Muscle of arm (tissue), 14 donors: Measurements from ENCODE around the gene PRAMEF7. TPM values are rescaled to one million over a fixed set of nuclear protein-coding genes. Genes with fewer than 3 reads are reported as not detected.
"Not testable (repeated sequence)": the region's sequence is repeated elsewhere in the genome, so short reads cannot be mapped to it uniquely, and the experiment has no call there.

Source experiments
- DNase-seq: peaks from one replicate; pipeline ENCODE4 v3.0.0-alpha.2; 2013
- long read RNA-seq, 11 donors: transcript quantifications; one replicate each; lab custom pipeline, GENCODE V29; 2026
- polyA plus RNA-seq, 12 donors: library from polyadenylated mRNA; unstranded; fragments of 120-200 nt; gene quantifications; one replicate each; pipeline ENCODE4 v1.2.1, GENCODE V29; 2013; ENCODE audit not compliant: insufficient read length in 12 of 12

The PRAMEF7 gene
- polyA plus RNA-seq, result not detected
- long read RNA-seq, donor 1, result 0 reads
- long read RNA-seq, donor 2, result 0 reads
- long read RNA-seq, donor 3, result 0 reads
- long read RNA-seq, donor 4, result 0 reads
- long read RNA-seq, donor 5, result 0 reads
- long read RNA-seq, donor 6, result 0 reads
- long read RNA-seq, donor 7, result 0 reads
- long read RNA-seq, donor 8, result 0 reads
- long read RNA-seq, donor 9, result 0 reads
- long read RNA-seq, donor 10, result 0 reads
- long read RNA-seq, donor 11, result 0 reads

DNA sequence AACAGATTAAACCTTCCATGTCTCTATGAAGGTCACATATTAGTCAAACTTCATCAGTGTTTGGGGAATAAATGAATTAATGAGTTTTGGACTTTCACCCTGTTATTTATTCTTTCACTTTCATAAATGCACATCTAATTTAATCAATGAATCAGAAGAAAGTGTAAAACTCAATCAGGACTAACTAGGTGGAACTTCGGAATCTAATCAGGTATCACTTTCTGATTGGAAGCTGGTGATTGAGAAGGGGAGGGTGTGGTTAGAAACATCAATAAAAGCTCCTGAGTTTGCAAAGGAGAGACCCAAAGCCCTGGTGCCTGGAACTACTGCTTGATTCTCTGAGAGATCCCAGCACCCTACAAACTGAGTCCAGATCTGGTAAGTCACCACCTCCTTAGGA lies at the start of gene PRAMEF7:
TSS of gene PRAMEF7 (plus strand) at position 301 of the 400 bp plus-strand sequence. CDS start 1,083 bp downstream, outside the sequence.
- not testable (repeated sequence) for DNase-seq

DNA sequence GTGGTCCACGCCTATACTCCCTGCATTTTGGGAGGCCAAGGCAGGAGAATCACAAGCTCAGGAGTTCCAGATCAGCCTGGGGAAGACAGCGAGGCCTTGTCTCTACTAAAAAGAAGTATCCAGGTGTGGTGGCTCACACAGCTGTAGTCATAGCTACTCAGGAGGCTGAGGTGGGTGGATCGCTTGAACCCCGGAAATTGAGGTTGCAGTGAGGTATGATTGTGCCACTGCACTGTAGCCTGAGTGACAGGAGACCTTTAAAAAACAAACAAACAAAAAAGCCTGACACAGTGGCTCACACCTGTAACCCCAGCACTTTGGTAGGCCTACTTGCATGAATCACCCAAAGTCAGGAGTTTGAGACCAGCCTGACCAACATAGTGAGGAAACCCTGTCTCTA lies 38.0 kb upstream of the PRAMEF7 start:
- DNase-seq, result not testable (repeated sequence)

DNA sequence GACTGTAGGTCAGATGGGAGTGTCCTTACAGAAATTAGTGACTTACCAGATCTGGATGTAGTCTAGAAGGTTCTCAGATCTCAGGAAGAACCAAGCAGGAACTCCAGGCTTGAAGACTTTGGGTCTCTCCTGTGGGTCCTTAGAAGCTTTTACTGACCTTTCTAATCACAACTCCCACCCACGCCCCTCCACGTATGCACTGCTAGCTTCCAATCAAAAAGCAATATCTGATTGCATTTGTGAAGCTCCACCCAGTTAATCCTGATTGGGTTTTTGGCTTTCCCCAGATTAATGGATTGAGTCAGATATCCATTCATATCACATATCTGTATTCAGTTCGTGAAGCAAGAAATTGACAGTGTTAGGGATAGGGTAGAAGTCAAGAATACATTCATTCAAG lies 30.3 kb upstream of the PRAMEF7 start, which contains the start of gene PRAMEF4:
TSS of gene PRAMEF4 (minus strand) at position 101 of the 400 bp plus-strand sequence. CDS start 2,807 bp downstream, outside the sequence.
- not testable (repeated sequence) for DNase-seq

DNA sequence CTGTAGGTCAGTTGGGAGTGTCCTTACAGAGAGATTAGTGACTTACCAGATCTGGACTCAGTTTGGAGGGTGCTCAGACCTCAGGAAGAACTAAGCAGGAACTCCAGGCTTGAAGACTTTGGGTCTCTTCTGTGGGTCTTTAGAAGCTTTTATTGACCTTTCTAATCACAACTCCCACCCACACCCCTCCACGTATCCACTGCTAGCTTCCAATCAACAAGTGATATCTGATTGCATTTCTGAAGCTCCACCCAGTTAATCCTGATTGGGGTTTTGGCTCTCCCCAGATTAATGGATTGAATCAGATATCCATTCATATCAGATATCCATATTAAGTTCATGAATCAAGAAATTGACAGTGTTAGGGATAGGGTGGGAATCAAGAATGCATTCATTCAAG lies 18.2 kb upstream of the PRAMEF7 start, which contains the start of gene PRAMEF10:
TSS of gene PRAMEF10 (minus strand) at position 101 of the 400 bp plus-strand sequence. CDS start 2,423 bp downstream, outside the sequence.
- not testable (repeated sequence) for DNase-seq

DNA sequence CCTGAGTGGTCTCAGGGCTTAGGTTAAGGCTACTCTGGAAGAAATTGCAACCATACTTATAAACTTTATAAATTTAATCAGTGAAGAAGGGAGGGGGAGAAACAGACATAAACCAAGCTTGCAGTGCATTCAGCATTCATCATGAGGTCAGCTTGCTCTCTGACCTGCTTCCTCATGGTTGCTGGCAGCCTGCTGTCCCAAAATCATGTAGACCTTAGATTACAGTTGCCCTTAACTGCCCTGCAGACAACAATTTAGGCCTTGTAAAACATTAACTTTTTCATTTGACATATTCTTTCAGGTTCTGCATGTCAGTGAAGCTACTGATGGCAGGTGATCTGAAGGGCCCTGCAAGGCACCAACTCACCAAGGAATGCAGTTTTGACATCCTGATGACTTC lies 17.2 kb upstream of the PRAMEF7 start:
- not testable (repeated sequence) for DNase-seq

DNA sequence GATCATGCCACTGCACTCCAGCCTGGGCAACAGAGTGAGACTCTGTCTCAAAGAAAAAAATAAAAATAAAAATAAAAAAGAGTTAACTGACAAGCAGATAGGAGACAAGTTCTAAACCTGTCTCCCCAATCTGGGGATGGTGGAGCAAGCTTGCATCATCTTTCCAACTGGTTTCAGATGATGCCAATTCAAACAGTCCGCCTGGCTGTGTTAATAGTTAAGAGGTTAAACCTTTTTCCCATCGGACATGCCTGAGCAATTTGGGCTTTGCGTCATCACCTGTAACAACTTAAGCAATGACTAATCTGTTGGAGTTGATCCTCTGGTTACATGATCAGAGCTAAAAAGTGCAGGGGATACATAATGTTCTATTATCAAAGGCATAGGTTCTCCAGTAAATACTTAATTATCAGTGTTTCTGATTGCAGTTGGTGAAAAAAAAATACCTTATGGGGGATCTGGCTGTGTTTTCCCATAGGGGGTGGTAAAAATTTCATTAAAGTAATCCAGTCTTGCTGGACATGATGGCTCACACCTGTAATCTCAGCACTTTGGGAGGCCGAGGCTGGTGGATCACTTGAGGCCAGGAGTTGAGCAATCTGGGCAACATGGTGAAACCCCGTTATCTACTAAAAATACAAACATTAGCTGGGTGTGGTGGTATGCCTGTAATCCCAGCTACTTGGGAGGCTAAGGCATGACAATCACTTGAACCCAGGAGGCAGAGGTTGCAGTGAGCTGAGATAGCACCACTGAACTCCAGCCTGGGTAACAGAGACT lies 12.4 kb upstream of the PRAMEF7 start:
- not testable (repeated sequence) for DNase-seq

DNA sequence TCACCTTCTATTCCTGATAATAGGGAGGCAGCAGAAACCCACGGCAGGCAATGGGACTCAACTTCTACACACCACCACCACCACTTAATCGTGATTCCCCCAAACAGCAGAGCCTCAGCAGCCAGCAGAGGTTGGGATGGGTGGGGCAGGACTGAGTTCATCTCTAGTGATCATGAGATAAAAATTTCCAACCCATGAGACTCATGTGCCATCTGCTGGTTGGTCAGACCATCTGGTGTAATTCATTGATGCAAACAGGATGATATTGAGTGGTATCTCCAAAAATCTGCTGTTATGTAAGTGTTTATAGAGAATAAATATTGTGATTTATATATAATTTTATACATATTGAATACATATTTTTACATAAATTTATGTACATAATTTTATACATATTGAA lies 5.3 kb downstream of the PRAMEF7 start:
- not testable (repeated sequence) for DNase-seq

DNA sequence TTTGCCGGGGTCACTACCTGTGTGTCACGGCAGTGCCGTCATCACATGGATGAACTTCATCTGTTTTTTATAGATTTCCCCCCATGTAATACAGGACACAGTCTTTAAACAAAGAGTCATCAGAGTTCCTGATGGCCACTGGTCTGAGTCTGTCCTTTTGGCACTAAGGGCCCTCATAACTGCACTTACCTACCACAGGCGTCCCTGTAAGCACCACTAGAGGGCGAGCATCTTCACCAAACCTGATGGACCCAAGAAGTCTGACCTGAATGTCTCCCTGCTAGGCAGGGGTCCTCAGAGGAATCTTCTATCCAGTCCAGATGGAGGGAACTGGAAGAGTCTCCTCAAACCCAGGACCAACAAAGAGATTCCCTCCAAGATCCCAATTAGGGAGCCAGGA lies 8.0 kb downstream of the PRAMEF7 start:
- not testable (repeated sequence) for DNase-seq

DNA sequence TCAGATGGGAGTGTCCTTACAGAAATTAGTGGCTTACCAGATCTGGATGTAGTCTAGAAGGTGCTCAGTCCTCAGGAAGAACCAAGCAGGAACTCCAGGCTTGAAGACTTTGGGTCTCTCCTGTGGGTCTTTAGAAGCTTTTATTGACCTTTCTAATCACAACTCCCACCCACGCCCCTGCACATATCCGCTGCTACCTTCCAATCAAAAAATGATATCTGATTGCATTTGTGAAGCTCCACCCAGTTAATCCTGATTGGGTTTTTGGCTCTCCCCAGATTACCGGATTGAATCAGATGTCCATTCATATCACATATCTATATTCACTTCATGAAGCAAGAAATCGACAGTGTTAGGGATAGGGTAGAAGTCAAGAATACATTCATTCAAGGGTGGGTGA lies 31.1 kb downstream of the PRAMEF7 start, which contains the start of gene PRAMEF6:
TSS of gene PRAMEF6 (minus strand) at position 101 of the 400 bp plus-strand sequence. CDS start 5,062 bp downstream, outside the sequence.
- not testable (repeated sequence) for DNase-seq

Other genes starting within 250 kb of the PRAMEF7 start
- not detected for gene AADACL3, start 200.5 kb upstream of the PRAMEF7 start, polyA plus RNA-seq
- 1 to 10 TPM in 2 of 12 donors, under 1 TPM in 8, not detected in 2; 0.19 to 2.5 (median 0.63) TPM for gene CFAP107, start 170.4 kb upstream of the PRAMEF7 start, polyA plus RNA-seq
- gene PRAMEF12, start 142.9 kb upstream of the PRAMEF7 start, polyA plus RNA-seq, result not detected
- gene PRAMEF1, start 125.2 kb upstream of the PRAMEF7 start, polyA plus RNA-seq, result not detected
- gene PRAMEF11, start 85.2 kb upstream of the PRAMEF7 start, polyA plus RNA-seq, result not detected
- under 1 TPM in 5 of 12 donors, not detected in 7; 0.12 to 0.32 (median 0.23) TPM for gene HNRNPCL1, start 67.9 kb upstream of the PRAMEF7 start, polyA plus RNA-seq
- gene PRAMEF2, start 59.5 kb upstream of the PRAMEF7 start, polyA plus RNA-seq, result not detected
- gene PRAMEF4, start 30.4 kb upstream of the PRAMEF7 start, polyA plus RNA-seq, result not detected
- not detected for gene PRAMEF10, start 18.3 kb upstream of the PRAMEF7 start, polyA plus RNA-seq
- gene PRAMEF6, start 31.0 kb downstream of the PRAMEF7 start, polyA plus RNA-seq, result not detected
- not detected for gene PRAMEF27, start 140.0 kb downstream of the PRAMEF7 start, polyA plus RNA-seq
- not detected for gene HNRNPCL3, start 144.2 kb downstream of the PRAMEF7 start, polyA plus RNA-seq
- not detected for gene PRAMEF25, start 154.2 kb downstream of the PRAMEF7 start, polyA plus RNA-seq
- gene HNRNPCL2, start 200.2 kb downstream of the PRAMEF7 start, polyA plus RNA-seq, result under 1 TPM in 1 of 12 donors, not detected in 11; 0.34 TPM
- gene PRAMEF26, start 239.4 kb downstream of the PRAMEF7 start, polyA plus RNA-seq, result not detected
- under 1 TPM in 1 of 12 donors, not detected in 11; 0.24 TPM for gene HNRNPCL4, start 249.0 kb downstream of the PRAMEF7 start, polyA plus RNA-seq